ENCODE measurements around the gene ZMIZ1. TPM values are rescaled to one million over a fixed set of nuclear protein-coding genes. Genes with fewer than 3 reads are reported as not detected.

ZMIZ1 gene
- polyA plus RNA-seq, 3 donors, result 3.3 to 64.6 (median 8.9) TPM

DNA sequence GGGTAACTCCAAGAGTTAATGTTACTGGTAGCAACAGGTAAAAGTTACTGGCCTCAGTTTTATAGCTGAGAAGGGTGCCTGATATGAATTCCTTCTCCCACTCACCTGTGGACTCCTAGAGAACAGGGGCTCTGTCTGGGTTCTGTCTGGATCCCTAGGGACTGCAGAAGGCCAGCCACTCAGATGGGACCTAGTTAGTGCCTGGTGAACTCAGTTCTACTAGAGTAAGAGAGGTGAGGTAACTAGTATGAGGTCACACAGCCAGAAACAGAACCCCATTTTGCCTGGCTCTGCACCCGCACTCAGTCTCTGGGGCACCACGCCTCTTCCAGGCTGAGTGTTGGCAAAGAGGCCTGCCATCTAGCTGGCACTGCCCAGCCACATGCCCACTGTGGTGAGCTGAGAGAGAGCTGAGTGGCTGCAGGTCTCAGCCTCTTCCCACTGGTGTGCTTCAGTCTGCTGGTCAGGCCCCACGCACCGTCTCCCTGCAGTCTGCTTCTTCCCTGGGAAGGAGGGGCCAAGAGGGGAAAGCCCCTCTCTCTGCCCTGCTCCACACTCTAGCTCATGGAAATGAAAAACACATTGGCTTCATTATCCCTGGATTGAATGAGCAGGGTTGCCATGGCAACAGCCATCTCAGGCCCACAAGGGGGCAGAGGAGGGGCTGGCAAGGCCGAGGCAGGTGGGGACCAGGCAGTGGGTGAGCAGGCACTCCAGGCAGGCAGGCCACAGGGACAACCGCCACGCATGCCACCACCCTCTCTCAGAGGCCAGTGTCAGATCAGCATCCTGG is 110.6 kb downstream of the ZMIZ1 start:
- Histone ChIP-seq H3K79me2 (ENCODE audit: insufficient read depth, low read length) (no peaks in the 10 kb centered on the region), H3K4me3 (replicated peaks in 1 of 3; ENCODE audit: low read depth in 2 of 3, low read length in 3 of 3) (no peak overlapping the region), H3K4me2 (replicated peaks; ENCODE audit: extremely low read depth, low read length, poor library complexity, severe bottlenecking) (no peak overlapping the region), H3K4me1 (ENCODE audit: control insufficient read depth in 1 of 2, insufficient read depth in 2 of 2, low read length in 2 of 2) (peaks cover 0 to 25% of the 10 kb centered on the region in 2 donors), H3K9me3 (replicated peaks in 1 of 2; ENCODE audit: control insufficient read depth in 1 of 2, insufficient read depth in 1 of 2, low read length in 2 of 2) (no peaks in the 10 kb centered on the region), H3K27ac (ENCODE audit: low read depth in 1 of 2, low read length in 2 of 2) (no peak overlapping the region), H3K27me3 (ENCODE audit: control insufficient read depth in 2 of 2, insufficient read depth in 2 of 2, low read length in 2 of 2) (no peaks in the 10 kb centered on the region), H2AFZ (ENCODE audit: insufficient read depth, low read depth, low read length, poor library complexity, severe bottlenecking) (no peak overlapping the region), H3K36me3 (replicated peaks in 1 of 2; ENCODE audit: control insufficient read depth in 1 of 2, insufficient read depth in 2 of 2, low read length in 2 of 2) (peaks cover 29 to 64% of the 10 kb centered on the region in 2 donors), H4K20me1 (ENCODE audit: insufficient read depth, low read length) (peaks cover 100% of the 10 kb centered on the region), H3K9ac (ENCODE audit: insufficient read depth, low read length, poor library complexity, severe bottlenecking) (no peak overlapping the region)
- WGBS (ENCODE audit: insufficient coverage), result 75% methylated on average over 4 of the region's 7 CpGs
- Mint-ChIP-seq H3K4me3 (no peak overlapping the region), H3K27ac (peak overlapping the region in 1 of 7 donors; percentile 79), H3K27me3 (ENCODE audit: low read depth in 3 of 3) (peaks cover 0 to 2% (median 2%) of the 10 kb centered on the region in 3 donors), H3K4me1 (peaks cover 32% of the 10 kb centered on the region), H3K9me3 (no peaks in the 10 kb centered on the region), H3K36me3 (peaks cover 52 to 86% of the 10 kb centered on the region in 2 donors)
- no peak for DNase-seq
- no peak for TF ChIP-seq CTCF (IDR thresholded peaks at IDR 0.05)
- intact Hi-C loops (cut with micrococcal nuclease), result no loop called here

DNA sequence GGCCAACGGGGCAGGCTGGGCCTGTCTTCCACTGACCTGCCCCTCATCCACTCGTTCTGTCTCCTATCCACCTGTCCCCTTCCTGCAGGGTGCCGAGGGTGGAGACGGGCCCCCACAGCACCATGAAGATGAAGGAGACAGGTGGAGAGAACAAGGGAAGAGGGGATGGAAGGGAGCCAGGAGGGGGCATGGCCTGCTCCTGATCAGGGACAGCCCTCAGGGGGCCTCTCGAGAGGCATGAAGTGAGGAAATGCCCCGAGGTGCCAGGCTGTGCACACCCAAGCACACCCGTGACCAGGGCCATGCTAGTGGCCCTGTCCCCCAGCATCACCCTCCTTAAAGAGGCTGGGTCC is 111.2 kb downstream of the ZMIZ1 start:
- Mint-ChIP-seq H3K27ac (no peak overlapping the region), H3K27me3 (ENCODE audit: low read depth in 3 of 3) (peaks cover 0 to 2% (median 0%) of the 10 kb centered on the region in 3 donors), H3K4me3 (no peak overlapping the region), H3K9me3 (no peaks in the 10 kb centered on the region), H3K4me1 (peaks cover 32% of the 10 kb centered on the region), H3K36me3 (peaks cover 54 to 84% of the 10 kb centered on the region in 2 donors)
- H3K79me2 ChIP-seq (ENCODE audit: insufficient read depth, low read length), result no peaks in the 10 kb centered on the region
- no peaks in the 10 kb centered on the region for H3K27me3 ChIP-seq (ENCODE audit: control insufficient read depth in 2 of 2, insufficient read depth in 2 of 2, low read length in 2 of 2)
- no peak overlapping the region for H3K27ac ChIP-seq (ENCODE audit: low read depth in 1 of 2, low read length in 2 of 2)
- no peak overlapping the region for H3K4me3 ChIP-seq (replicated peaks in 1 of 3; ENCODE audit: low read depth in 2 of 3, low read length in 3 of 3)
- H2AFZ ChIP-seq (ENCODE audit: insufficient read depth, low read depth, low read length, poor library complexity, severe bottlenecking), result no peak overlapping the region
- no peaks in the 10 kb centered on the region for H3K9me3 ChIP-seq (replicated peaks in 1 of 2; ENCODE audit: control insufficient read depth in 1 of 2, insufficient read depth in 1 of 2, low read length in 2 of 2)
- no peak overlapping the region for H3K9ac ChIP-seq (ENCODE audit: insufficient read depth, low read length, poor library complexity, severe bottlenecking)
- intact Hi-C loops (cut with micrococcal nuclease), result loop anchor here in 1 of 2 donors (10.0 kb wide), 1 partner anchor 225 kb away; no protein-coding TSS in a partner anchor
- H3K36me3 ChIP-seq (replicated peaks in 1 of 2; ENCODE audit: control insufficient read depth in 1 of 2, insufficient read depth in 2 of 2, low read length in 2 of 2), result peaks cover 29 to 63% of the 10 kb centered on the region in 2 donors
- H3K4me1 ChIP-seq (ENCODE audit: control insufficient read depth in 1 of 2, insufficient read depth in 2 of 2, low read length in 2 of 2), result peaks cover 0 to 25% of the 10 kb centered on the region in 2 donors
- DNase-seq, result no peak
- no peak for TF ChIP-seq CTCF (IDR thresholded peaks at IDR 0.05)
- 33% methylated on average over 1 of the region's 7 CpGs for WGBS (ENCODE audit: insufficient coverage)
- peaks cover 100% of the 10 kb centered on the region for H4K20me1 ChIP-seq (ENCODE audit: insufficient read depth, low read length)
- no peak overlapping the region for H3K4me2 ChIP-seq (replicated peaks; ENCODE audit: extremely low read depth, low read length, poor library complexity, severe bottlenecking)
